ENCODE data around the gene PTGR2.

DNA sequence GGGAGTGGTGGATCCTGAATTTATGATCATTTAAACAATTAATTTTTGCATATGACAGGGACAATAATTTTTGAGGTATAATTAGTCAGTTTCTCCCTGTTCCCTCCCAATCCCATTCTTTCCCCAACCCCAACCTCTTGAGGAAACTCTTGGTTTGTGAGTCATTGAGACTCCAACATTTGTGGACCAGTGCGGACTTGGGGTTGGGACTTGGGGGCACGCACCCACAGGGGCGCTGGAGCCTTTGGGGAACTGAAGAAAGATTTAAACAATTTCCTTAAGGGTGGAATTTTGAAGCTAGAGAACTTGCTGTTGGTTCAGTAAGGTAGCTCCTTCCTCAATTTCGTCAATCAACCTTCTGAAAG lies 17.4 kb upstream of the PTGR2 start:
- TF ChIP-seq POLR2AphosphoS5 (IDR thresholded peaks at IDR 0.05) (no peak), EP300 (conservative IDR thresholded peaks at IDR 0.05; ENCODE audit: poor library complexity, severe bottlenecking) (no peak), MXI1 (conservative IDR thresholded peaks at IDR 0.05; ENCODE audit: poor library complexity, severe bottlenecking) (no peak), EZH2 (IDR thresholded peaks at IDR 0.05; ENCODE audit: borderline replicate concordance, insufficient read depth, low read length, poor library complexity, severe bottlenecking) (no peak), TAF1 (IDR thresholded peaks at IDR 0.05; ENCODE audit: low read depth) (no peak), SMC3 (conservative IDR thresholded peaks at IDR 0.05; ENCODE audit: poor library complexity) (no peak)
- TF ChIP-seq, protein P1, sequence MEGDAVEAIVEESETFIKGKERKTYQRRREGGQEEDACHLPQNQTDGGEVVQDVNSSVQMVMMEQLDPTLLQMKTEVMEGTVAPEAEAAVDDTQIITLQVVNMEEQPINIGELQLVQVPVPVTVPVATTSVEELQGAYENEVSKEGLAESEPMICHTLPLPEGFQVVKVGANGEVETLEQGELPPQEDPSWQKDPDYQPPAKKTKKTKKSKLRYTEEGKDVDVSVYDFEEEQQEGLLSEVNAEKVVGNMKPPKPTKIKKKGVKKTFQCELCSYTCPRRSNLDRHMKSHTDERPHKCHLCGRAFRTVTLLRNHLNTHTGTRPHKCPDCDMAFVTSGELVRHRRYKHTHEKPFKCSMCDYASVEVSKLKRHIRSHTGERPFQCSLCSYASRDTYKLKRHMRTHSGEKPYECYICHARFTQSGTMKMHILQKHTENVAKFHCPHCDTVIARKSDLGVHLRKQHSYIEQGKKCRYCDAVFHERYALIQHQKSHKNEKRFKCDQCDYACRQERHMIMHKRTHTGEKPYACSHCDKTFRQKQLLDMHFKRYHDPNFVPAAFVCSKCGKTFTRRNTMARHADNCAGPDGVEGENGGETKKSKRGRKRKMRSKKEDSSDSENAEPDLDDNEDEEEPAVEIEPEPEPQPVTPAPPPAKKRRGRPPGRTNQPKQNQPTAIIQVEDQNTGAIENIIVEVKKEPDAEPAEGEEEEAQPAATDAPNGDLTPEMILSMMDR (IDR thresholded peaks at IDR 0.05; ENCODE audit: poor library complexity, severe bottlenecking) = no peak

Data from neural cell (in vitro differentiated cells).